ENCODE measurements around the gene CRTC2.
A peak's percentile ranks its signal among the peaks of the same experiment; 100 is the strongest.

Gene CRTC2

DNA sequence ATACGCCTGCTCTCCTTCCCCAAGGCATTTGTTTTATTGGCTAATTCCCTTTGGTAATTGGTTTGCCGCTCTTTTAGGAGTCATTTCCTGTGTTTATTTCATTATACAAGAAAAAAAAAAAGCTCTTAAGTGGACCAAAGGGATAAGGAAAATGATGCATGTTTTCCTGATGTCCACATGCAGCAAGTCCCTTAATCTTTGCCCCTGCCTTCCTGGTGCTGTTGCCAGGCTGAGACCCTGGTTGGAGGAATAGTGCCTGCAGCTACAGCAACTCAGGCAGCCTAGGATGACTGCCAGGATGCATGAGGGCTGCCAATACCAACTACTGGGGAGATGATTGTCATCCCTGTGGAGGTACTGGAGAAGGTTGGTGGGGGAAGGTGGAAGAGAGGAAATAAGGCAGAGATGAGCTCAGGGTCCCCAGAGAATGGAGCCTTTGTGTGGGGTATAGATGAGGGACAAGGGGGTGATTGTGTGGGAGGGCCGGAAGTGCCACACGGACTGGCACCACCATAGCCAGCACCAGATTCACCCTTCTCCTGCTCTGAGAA lies 29.5 kb downstream of the CRTC2 start:
- TF ChIP-seq, protein P1, sequence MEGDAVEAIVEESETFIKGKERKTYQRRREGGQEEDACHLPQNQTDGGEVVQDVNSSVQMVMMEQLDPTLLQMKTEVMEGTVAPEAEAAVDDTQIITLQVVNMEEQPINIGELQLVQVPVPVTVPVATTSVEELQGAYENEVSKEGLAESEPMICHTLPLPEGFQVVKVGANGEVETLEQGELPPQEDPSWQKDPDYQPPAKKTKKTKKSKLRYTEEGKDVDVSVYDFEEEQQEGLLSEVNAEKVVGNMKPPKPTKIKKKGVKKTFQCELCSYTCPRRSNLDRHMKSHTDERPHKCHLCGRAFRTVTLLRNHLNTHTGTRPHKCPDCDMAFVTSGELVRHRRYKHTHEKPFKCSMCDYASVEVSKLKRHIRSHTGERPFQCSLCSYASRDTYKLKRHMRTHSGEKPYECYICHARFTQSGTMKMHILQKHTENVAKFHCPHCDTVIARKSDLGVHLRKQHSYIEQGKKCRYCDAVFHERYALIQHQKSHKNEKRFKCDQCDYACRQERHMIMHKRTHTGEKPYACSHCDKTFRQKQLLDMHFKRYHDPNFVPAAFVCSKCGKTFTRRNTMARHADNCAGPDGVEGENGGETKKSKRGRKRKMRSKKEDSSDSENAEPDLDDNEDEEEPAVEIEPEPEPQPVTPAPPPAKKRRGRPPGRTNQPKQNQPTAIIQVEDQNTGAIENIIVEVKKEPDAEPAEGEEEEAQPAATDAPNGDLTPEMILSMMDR (IDR thresholded peaks at IDR 0.05; ENCODE audit: control insufficient read depth, extremely low read depth, insufficient read depth): no peak
- H3K4me3 ChIP-seq (ENCODE audit: low read depth, low read length): no peak overlapping the region
- no peak for DNase-seq (ENCODE audit: low read depth)

DNA sequence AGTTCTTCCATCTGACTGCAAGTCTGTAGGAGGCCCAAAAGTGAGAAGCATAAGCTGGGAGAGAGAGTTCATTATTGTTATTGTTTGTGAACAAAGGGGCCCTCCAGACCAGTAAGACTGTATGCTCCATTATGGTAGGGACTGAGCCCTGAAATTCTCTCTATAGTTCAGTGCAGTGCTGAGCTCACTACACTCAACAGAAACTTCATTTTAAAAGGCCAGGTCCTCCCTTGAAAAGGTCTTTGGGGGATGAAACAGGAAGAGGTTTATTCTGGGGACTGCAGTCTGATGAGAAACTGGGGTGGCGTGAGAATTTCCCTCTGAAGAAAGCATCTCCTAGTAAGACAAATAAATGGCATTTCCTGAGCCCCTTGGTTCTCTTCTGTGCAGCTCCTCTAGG lies 30.2 kb downstream of the CRTC2 start:
- TF ChIP-seq, protein P1 (IDR thresholded peaks at IDR 0.05; ENCODE audit: control insufficient read depth, extremely low read depth, insufficient read depth): no peak
- DNase-seq (ENCODE audit: low read depth): no peak
- H3K4me3 ChIP-seq (ENCODE audit: low read depth, low read length): no peak overlapping the region

DNA sequence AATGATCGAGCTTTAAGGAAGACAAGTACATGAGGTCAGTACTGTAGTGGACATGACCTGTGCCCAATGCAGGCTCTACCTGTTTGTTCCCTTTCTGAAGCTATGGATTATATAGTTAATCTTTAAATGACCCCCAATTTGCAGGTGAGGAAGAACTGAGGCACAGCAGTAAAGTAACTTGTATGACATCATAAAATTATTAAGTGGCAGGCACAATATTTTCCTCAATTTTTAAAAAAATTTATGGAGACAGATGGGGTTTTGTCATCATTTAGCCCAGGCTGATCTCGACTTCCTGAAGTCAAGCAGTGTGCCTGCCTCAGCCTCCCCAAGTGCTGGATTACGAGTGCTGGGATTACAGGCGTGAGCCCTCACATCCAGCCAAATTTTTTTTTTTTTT lies 32.0 kb downstream of the CRTC2 start:
- no peak overlapping the region for H3K4me3 ChIP-seq (ENCODE audit: low read depth, low read length)
- TF ChIP-seq, protein P1 (IDR thresholded peaks at IDR 0.05; ENCODE audit: control insufficient read depth, extremely low read depth, insufficient read depth): no peak
- no peak for DNase-seq (ENCODE audit: low read depth)

DNA sequence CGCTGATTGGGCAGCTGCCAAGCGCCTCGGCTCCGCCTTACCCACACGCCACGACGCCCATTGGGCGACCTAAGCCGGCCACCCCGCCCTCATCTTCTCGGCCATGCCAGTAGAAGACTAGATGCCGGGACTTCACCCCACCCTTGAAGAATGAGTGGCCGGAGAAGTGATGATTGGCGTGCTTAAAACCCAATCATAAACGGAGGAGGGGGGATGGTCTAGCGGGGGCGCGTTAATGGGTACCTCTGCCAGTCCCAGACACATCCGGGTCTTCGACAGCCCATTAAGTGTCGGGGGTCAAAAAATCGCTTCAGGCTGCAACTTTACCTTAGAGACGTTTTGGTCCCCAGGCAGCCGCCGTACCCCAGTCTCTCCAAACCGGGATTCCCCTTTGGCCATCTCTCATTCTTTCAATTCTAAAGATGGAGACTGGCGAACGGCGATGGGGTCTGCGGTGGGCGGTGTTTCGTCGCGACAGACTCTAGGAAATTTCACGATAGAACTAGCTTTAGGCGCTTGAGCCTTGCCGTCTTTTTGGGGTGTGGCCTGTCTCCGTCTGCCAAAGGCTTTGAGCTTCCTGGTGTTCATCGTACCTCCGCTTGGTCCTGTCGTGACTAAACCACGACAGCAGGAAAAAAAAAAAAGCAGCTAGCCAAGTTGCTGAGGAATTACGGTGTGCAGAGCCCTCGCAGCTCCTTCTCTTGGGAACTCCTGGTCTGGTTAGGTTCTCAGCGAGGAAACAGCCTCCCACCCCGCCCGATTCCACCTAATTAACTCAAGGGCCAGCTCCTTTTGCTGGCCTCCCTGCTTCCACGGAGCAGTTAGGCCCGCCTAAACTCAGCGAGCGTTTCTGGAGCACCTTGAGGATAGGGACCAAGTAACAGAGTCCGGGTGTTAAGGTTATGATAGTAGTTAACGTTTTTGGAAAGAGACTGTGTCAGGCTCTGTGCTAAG lies 35.2 kb downstream of the CRTC2 start, which contains the start of gene GATAD2B:
Gene GATAD2B, minus strand, starts transcription at position 1 of the 954 bp plus-strand sequence. CDS start 94,625 bp downstream, outside the sequence.
- TF ChIP-seq, protein P1 (IDR thresholded peaks at IDR 0.05; ENCODE audit: control insufficient read depth, extremely low read depth, insufficient read depth): no peak
- peak; percentile 100 for DNase-seq (ENCODE audit: low read depth)
- H3K4me3 ChIP-seq (ENCODE audit: low read depth, low read length): peak within 1 kb of the TSS; percentile 57

GRCh38 chr1:153922076-153922971 lies 36.1 kb downstream of the CRTC2 start:
- peak overlapping the region; percentile 57 for H3K4me3 ChIP-seq (ENCODE audit: low read depth, low read length)
- TF ChIP-seq, protein P1 (IDR thresholded peaks at IDR 0.05; ENCODE audit: control insufficient read depth, extremely low read depth, insufficient read depth): peak; percentile 31; the same call in 1 of the 2 replicates
- DNase-seq (ENCODE audit: low read depth): peak; percentile 21

- no peak for DNase-seq (ENCODE audit: low read depth)
- TF ChIP-seq, protein P1 (IDR thresholded peaks at IDR 0.05; ENCODE audit: control insufficient read depth, extremely low read depth, insufficient read depth): no peak
- H3K4me3 ChIP-seq (ENCODE audit: low read depth, low read length): peak overlapping the region; percentile 57
These were observed 36.7 kb downstream of the CRTC2 start for GRCh38 chr1:153921803-153922075.
